LNCAP (cell line): Measurements from ENCODE around the gene COL23A1.

ENCODE experiments used
- CTCF ChIP-seq: fragments of 450-650 bp; IDR thresholded peaks from 2 replicates; pipeline ENCODE4 v1.5.1; 2017; ENCODE audit warnings: mild to moderate bottlenecking

Gene COL23A1

GRCh38 chr5:178462816-178463215, 127.4 kb downstream of the COL23A1 start:
- TF ChIP-seq CTCF, result no peak

GRCh38 chr5:178462076-178462475, 128.1 kb downstream of the COL23A1 start:
- no peak for TF ChIP-seq CTCF

GRCh38 chr5:178461004-178461730, 129.0 kb downstream of the COL23A1 start:
- TF ChIP-seq CTCF, result peak; percentile 87

- TF ChIP-seq CTCF, result no peak
These were observed 129.6 kb downstream of the COL23A1 start for GRCh38 chr5:178460598-178460997.

- TF ChIP-seq CTCF, result no peak
These were observed 130.0 kb downstream of the COL23A1 start for GRCh38 chr5:178460174-178460573.

- no peak for TF ChIP-seq CTCF
These were observed 132.1 kb downstream of the COL23A1 start for GRCh38 chr5:178458140-178458539.

- TF ChIP-seq CTCF, result no peak
These were observed 132.7 kb downstream of the COL23A1 start for GRCh38 chr5:178457471-178457870.

- TF ChIP-seq CTCF, result no peak
These were observed 134.7 kb downstream of the COL23A1 start for GRCh38 chr5:178455480-178455835.
